DMS 273 (cell line): ENCODE data around the gene CFAP91.

Experiments used
- DNase-seq: peaks from one replicate; lab custom pipeline; 2025; ENCODE audit not compliant: unreplicated experiment; lab: John Stamatoyannopoulos, UW

CFAP91 gene

GRCh38 chr3:119738741-119739140 lies 35.9 kb downstream of the CFAP91 start:
- DNase-seq: no peak

DNA sequence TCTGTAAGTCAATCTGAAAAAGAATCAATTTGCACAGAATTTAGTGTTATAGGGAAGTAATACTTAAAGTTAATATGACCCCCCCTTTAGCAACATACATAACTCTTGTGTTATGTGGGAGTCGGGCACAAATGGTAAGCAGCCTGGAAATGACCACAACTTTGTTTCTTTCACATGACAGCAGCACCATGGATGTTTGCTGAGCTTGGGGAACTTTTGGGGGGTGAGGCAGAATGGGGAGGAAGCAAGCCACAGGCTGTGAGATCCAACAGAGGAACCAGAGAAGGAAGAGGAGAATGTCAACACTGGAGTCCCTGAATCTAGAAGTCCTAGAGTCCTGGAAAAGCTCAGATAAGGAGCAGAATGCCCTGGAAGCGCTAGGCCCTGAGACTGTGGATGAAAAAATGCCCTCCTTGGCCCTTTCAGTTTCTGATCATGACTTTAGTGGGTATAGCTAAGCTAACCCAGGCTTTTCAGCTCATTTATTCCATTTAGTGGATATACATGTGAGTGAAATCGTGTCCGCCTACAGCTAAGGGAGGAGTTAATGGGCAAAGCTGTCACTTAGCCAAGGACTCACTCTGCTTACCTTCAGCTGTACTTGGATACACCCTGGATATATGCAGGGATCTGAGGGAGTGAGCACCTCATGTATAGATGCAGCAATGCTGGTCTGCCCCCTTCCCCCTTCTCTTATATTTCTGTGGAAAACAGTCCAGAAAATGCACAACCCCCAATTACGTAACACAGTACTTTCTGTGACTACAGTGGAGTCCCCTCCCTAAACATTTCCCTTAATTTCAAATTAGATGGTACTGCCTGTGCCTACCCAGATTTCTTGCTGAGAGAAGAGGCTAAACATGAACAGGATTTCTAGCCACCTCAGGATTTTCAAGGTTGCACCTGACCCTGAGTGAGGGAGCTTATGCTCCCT lies 39.1 kb downstream of the CFAP91 start:
- no peak for DNase-seq

GRCh38 chr3:119743921-119744320 lies 41.1 kb downstream of the CFAP91 start:
- DNase-seq: no peak

DNA sequence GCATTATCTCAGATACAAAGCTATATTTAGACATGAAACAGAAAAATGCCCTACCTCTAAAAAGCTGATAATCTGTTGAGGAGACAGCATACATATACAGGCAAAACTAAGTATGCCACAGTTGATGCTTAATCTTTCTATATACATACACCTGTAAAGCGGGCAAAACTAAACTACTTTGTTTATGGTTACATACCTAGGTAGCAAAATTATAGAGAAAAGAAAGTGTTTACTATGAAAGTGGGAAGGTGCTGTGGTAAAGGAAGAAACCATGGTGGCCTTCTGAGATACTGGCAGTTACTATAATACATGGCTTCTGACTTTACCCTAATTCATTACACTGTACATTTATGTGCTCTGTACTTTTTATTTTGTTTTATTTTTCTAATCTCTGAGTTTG lies 43.1 kb downstream of the CFAP91 start:
- no peak for DNase-seq

DNA sequence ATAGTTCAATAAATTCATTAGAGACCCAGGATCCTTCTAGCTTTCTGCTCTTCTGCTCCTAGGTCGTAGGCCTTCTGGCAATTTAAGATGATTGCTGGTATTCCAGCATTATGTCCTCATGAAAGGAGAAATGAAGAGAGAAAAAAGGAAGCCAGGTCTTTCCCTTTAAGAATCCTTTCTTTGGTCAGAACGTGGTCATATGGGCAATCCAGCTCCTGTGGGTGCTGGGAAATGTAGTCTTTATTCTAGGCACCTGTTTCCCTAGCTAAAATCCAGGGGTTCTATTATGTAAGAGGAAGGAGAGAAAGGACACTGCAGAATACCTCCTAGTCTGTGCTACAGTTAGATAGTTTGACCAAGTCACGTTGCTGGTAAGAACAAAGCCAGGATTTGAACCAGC lies 43.6 kb downstream of the CFAP91 start:
- no peak for DNase-seq

DNA sequence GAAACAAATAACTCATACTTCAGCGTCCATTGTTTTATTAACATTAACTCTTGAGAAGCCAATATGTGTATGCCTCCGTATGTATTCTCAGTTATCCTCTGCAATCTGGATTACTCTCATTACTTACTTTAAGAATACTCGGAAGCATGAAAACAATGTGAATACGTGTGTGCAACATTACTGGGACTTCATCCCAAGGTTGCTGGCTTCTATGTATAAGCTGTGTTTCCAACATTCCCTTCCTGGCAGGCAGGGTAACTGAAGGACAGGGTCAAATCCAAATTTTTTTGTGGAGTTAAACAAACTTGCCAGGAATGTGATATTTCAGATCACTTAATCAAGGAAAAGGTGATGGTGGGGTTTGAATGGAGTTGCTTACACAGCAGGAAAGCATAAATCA lies 44.5 kb downstream of the CFAP91 start:
- DNase-seq: no peak

- DNase-seq: no peak
Observed at GRCh38 chr3:119748991-119749390, 46.2 kb downstream of the CFAP91 start.

GRCh38 chr3:119751423-119751822 lies 48.6 kb downstream of the CFAP91 start:
- no peak for DNase-seq
